Mucosa of descending colon (tissue), 3 donors: ENCODE results near the gene HTR1A. TPM values are rescaled to one million over a fixed set of nuclear protein-coding genes. Genes with fewer than 3 reads are reported as not detected.

Experiments used
- ATAC-seq: fragments of 200-7000 bp; cut with Tn5 transposase; one replicate; pipeline ENCODE4 v1.9.1; 2020; ENCODE audit warnings: mild to moderate bottlenecking, moderate library complexity
- DNase-seq, 3 donors: peaks; one replicate each; pipeline ENCODE4 v3.0.0-alpha.2; 2020
- H3K36me3 ChIP-seq: fragments of 200-600 bp; one replicate; pipeline ENCODE4 v1.8.0; 2021; ENCODE audit warnings: low read depth, mild to moderate bottlenecking
- H3K4me1 ChIP-seq: fragments of 200-600 bp; one replicate; pipeline ENCODE4 v1.8.0; 2021; ENCODE audit warnings: low read depth, mild to moderate bottlenecking
- H3K4me3 ChIP-seq: fragments of 200-600 bp; one replicate; pipeline ENCODE4 v1.8.0; 2021; ENCODE audit warnings: mild to moderate bottlenecking
- H3K9me3 ChIP-seq: fragments of 200-600 bp; one replicate; pipeline ENCODE4 v1.8.0; 2021; ENCODE audit warnings: mild to moderate bottlenecking
- intact Hi-C, 2 donors: fragments of 100-400 bp; cut with DNase I in 1 of 2; cut with micrococcal nuclease in 1 of 2; formaldehyde crosslinking; loops; one replicate each; pipeline versions ENCODE4 v1.11.0 to v1.11.1; 2022; cut with DNase I, micrococcal nuclease
- total RNA-seq, 3 donors: library from RNA; stranded (reverse); fragmentation: NEBNext Ultra II Directional in 2 of 3; extraction: Animal tissue kit (Norgen Biotek cat#: 25700) in 2 of 3; gene quantifications; one replicate each; pipeline versions ENCODE4 v1.2.1 to v1.2.4, GENCODE V29; 2021 to 2023
- TF ChIP-seq, protein P1 (sequence below): fragments of 200-600 bp; IDR thresholded peaks from one replicate; pipeline ENCODE4 v1.8.0; 2022; ENCODE audit warnings: antibody characterized with exemption, mild to moderate bottlenecking
- donor health status: DM: no; HTN: no; CAD: no; lungs with moderate emphysema.
- donor health status: DM: no; HTN: no; CAD: no.
- donor health status: DM: no; HTN: yes; CAD: no.

Gene HTR1A
- total RNA-seq, 3 donors from 2014 or later: not detected

DNA sequence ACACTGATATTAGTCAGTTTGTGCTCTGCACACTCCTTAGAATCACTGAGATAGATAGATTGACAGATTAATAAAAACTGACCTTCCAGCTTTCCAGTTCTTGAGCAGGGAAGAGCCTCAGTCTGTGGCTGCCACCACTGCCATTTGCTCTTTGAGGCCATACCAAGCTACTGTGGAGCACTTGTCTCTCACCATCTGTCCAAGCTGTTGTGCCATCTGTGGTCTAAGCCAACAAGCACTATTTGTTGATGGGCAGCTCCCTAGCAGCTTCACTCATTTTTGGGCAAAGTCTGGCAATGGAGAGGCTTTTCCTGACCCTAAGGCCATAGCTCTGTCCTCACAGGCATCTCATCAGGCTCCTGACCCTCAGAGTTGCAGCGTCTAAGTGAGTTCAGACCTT lies 30.4 kb downstream of the HTR1A start:
- intact Hi-C loops: no loop called here
- TF ChIP-seq, protein P1, sequence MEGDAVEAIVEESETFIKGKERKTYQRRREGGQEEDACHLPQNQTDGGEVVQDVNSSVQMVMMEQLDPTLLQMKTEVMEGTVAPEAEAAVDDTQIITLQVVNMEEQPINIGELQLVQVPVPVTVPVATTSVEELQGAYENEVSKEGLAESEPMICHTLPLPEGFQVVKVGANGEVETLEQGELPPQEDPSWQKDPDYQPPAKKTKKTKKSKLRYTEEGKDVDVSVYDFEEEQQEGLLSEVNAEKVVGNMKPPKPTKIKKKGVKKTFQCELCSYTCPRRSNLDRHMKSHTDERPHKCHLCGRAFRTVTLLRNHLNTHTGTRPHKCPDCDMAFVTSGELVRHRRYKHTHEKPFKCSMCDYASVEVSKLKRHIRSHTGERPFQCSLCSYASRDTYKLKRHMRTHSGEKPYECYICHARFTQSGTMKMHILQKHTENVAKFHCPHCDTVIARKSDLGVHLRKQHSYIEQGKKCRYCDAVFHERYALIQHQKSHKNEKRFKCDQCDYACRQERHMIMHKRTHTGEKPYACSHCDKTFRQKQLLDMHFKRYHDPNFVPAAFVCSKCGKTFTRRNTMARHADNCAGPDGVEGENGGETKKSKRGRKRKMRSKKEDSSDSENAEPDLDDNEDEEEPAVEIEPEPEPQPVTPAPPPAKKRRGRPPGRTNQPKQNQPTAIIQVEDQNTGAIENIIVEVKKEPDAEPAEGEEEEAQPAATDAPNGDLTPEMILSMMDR: no peak
- no peak overlapping the region for H3K4me3 ChIP-seq
- DNase-seq (no peak), ATAC-seq (no peak)
- H3K9me3 ChIP-seq: no peaks in the 10 kb centered on the region
- no peaks in the 10 kb centered on the region for H3K36me3 ChIP-seq
- no peaks in the 10 kb centered on the region for H3K4me1 ChIP-seq

DNA sequence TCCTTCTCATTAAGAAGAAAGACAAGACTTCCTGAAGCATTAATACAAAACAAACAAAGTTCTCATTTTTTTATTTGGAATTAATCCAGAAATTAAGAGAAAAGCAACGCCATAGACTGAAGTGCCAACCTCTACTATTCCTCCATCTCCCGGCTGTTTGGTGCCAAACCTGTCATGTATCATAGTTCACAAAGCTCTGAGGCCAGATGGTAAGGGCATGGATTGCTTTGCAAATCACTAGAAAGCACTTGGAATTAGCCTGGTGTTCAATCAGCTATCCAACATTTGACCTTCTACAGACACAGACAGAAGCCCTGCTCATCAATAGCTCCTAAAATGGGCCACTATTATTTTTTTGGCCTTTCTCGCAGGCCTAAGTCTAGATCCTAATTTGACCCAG lies 33.8 kb downstream of the HTR1A start:
- intact Hi-C loops: no loop called here
- Histone ChIP-seq H3K9me3 (no peaks in the 10 kb centered on the region), H3K4me3 (no peak overlapping the region), H3K36me3 (no peaks in the 10 kb centered on the region), H3K4me1 (no peaks in the 10 kb centered on the region)
- TF ChIP-seq, protein P1: no peak
- no peak for ATAC-seq
- no peak for DNase-seq

DNA sequence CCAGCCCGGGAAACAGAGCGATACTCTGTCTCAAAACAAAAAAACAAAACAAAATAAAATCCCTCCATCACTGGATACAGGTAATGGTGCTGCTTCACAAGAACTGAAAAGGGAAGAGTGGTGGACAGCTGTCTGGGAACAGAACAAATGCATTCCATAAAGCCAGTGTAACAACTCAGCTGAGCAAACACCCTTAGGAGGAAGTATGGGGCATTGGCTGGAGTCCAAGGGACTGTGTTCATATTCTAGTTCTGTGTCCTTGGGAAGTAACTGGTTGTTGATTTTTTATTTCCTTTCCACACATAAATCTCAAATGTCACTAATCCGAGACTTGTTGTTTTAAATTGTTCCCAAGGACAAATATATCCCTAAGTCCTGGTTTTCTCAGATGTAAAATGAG lies 38.3 kb downstream of the HTR1A start:
- no peak overlapping the region for H3K4me3 ChIP-seq
- no peaks in the 10 kb centered on the region for H3K4me1 ChIP-seq
- intact Hi-C loops: no loop called here
- H3K36me3 ChIP-seq: no peaks in the 10 kb centered on the region
- TF ChIP-seq, protein P1: no peak
- DNase-seq: peak in 2 of 3 donors; percentile 29 to 96
- no peaks in the 10 kb centered on the region for H3K9me3 ChIP-seq
- ATAC-seq: peak; percentile 99

DNA sequence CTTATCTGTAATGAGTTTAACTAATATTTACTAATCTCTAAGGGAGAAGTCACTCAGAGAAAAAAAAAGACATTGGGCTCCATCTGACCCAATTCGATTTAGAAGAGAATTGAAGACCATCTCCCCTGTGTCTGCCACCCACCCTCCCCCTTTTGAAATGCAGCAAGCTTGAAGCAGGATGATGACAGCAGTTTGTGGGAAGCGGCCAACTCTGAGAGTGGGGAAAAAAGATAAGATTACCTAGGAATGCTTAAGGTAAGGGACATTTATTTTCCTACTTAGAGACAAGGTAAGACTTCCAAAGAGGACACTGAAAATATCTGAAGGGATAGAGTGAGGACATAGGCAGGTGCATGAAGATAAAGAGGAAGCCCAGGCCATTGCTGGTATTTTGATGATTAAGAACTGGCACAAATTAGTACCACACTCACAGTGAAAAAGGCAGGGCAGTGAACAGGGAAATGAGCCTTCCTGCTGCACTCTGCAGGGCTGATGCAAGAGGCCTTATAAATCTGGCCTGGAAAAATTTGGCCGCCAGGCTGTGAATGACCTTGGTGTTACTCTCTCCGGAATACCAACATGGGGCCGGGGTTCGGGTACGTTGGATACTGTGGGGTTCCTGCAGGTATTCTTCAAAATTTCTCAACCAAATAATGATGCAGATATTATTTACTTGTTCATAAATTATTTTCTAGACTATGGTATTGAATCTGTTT lies 42.3 kb downstream of the HTR1A start:
- H3K4me1 ChIP-seq: no peaks in the 10 kb centered on the region
- TF ChIP-seq, protein P1: no peak
- no peak overlapping the region for H3K4me3 ChIP-seq
- intact Hi-C loops: no loop called here
- DNase-seq (no peak), ATAC-seq (no peak)
- H3K36me3 ChIP-seq: no peaks in the 10 kb centered on the region
- H3K9me3 ChIP-seq: no peaks in the 10 kb centered on the region

DNA sequence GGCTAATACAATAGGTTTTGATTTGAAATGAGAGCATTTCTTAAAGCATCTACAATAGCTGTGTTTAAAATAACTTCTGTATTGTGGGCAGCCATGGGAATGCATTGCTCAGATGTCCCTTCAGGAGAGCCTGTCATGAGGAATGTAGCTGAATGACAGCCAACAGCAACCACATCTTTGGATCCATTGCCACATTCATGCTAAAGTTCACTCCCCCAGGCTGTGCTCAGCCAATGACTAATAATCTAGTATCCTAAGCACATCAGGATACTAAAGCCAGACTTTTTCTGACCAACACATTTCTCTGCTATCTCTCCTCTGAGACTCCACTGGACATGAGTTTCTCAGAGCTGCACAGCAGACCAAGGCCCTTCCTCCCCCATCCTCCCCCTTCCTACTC lies 45.5 kb downstream of the HTR1A start:
- ATAC-seq: no peak
- TF ChIP-seq, protein P1: no peak
- no peak for DNase-seq

DNA sequence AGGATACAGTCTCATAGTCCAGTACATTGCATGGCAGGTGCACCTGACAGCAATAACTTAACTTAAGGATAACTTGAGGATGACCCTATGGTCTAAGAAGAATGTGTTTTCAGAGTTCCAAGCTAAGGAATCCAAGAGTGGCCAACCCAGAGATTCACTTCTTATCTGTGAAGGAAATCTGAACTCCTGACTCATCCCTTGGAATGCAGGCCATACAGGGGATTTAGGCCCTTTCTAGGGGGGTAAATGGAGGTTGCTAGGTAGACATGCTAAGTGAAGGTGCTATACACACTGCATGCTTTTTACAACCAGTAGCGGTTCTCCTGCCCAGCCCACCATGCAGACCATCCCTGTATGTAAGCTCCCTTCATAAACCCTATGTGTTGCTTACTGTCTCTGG lies 50.4 kb downstream of the HTR1A start:
- no peak for ATAC-seq
- Histone ChIP-seq H3K4me1 (no peaks in the 10 kb centered on the region), H3K36me3 (no peaks in the 10 kb centered on the region), H3K9me3 (no peaks in the 10 kb centered on the region), H3K4me3 (no peak overlapping the region)
- TF ChIP-seq, protein P1: no peak
- DNase-seq: no peak
- intact Hi-C loops: no loop called here

More for the DNA sequence above, 45.5 kb downstream of the HTR1A start:
- no peaks in the 10 kb centered on the region for H3K4me1 ChIP-seq
- H3K4me3 ChIP-seq: no peak overlapping the region
- intact Hi-C loops: no loop called here
- no peaks in the 10 kb centered on the region for H3K9me3 ChIP-seq
- no peaks in the 10 kb centered on the region for H3K36me3 ChIP-seq
